ENCODE measurements around the gene CRIP3. TPM values are rescaled to one million over a fixed set of nuclear protein-coding genes. Genes with fewer than 3 reads are reported as not detected.

Gene CRIP3
- total and polyA plus RNA-seq, 2 of the 8 experiments (the other 6 are each of a cell fraction or from before 2014, with no cell fraction given) = 34.0 to 46.3 TPM

- ChIA-PET POLR2A (ENCODE audit: partially characterized antibody) (interaction anchor here (0.7 to 2.2 kb wide), 5 partner anchors 9 to 49 kb away, joined by 3 to 5 read pairs (median 5); no protein-coding TSS in a partner anchor), CTCF (ENCODE audit: partially characterized antibody) (interaction anchor here (0.6 to 9.4 kb wide), 19 partner anchors 9 to 240 kb away, joined by 3 to 78 read pairs (median 3); partner anchors contain the start of gene CRIP3)
- Histone ChIP-seq H3K18ac (ENCODE audit: extremely low read depth, low read length) (no peak overlapping the region), H2BK12ac (ENCODE audit: low read depth, low read length) (peak overlapping the region; percentile 45; the same call in 1 of the 2 replicates), H3K27ac (ENCODE audit: low read depth, low read length) (no peak overlapping the region), H4K20me1 (replicated peaks in 1 of 2; ENCODE audit: control insufficient read depth in 1 of 2, insufficient read depth in 2 of 2, low read length in 2 of 2) (no peaks in the 10 kb centered on the region), H2BK20ac (ENCODE audit: low read length) (0 out of 2 replicates have a peak overlapping the region, but pooled peaks have one; percentile 6), H3K9ac (replicated peaks in 1 of 4; ENCODE audit: extremely low read depth in 1 of 4, low read depth in 3 of 4, low read length in 3 of 4) (no peak overlapping the region), H2BK5ac (ENCODE audit: low read depth, low read length) (no peak overlapping the region), H4K8ac (ENCODE audit: extremely low read depth, insufficient read depth, low read length) (no peak overlapping the region), H4K91ac (replicated peaks; ENCODE audit: insufficient read length, low read length) (no peak overlapping the region), H3K56ac (replicated peaks; ENCODE audit: insufficient read length, low read depth, low read length) (no peak overlapping the region), H3K23ac (ENCODE audit: insufficient read length) (no peak overlapping the region), H3K9me3 (ENCODE audit: insufficient read depth in 2 of 2, low read depth in 1 of 2, low read length in 1 of 2) (no peaks in the 10 kb centered on the region), H3K79me1 (ENCODE audit: low read depth, low read length) (no peaks in the 10 kb centered on the region), H3K14ac (ENCODE audit: insufficient read length) (no peak overlapping the region), H3K36me3 (ENCODE audit: control insufficient read depth in 2 of 4, insufficient read depth in 4 of 4, low read length in 3 of 4) (no peaks in the 10 kb centered on the region), H2BK15ac (ENCODE audit: low read length) (peak overlapping the region; percentile 75; the same call in 1 of the 2 replicates), H3K4me2 (ENCODE audit: insufficient read depth in 1 of 2, low read depth in 2 of 2, low read length in 2 of 2) (peak overlapping the region; percentile 5 to 19; a peak in 2 of 4 replicates), H2AK5ac (ENCODE audit: low read depth, low read length) (peak overlapping the region; percentile 17; the same call in 1 of the 2 replicates), H2AFZ (ENCODE audit: low read length) (no peak overlapping the region), H3K4me1 (replicated peaks in 1 of 4; ENCODE audit: control insufficient read depth in 3 of 4, insufficient read depth in 4 of 4, low read length in 3 of 4) (peaks cover 3 to 29% (median 17%) of the 10 kb centered on the region in 4 experiments), H3K27me3 (replicated peaks in 1 of 4; ENCODE audit: control insufficient read depth in 3 of 4, extremely low read depth in 1 of 4, insufficient read depth in 3 of 4, low read length in 3 of 4) (peaks cover 2 to 36% (median 30%) of the 10 kb centered on the region in 4 experiments), H3K23me2 (ENCODE audit: low read depth, low read length) (peaks cover 4% of the 10 kb centered on the region; the same call in 1 of the 2 replicates), H3K79me2 (ENCODE audit: control insufficient read depth in 1 of 2, insufficient read depth in 2 of 2, low read length in 2 of 2) (no peaks in the 10 kb centered on the region), H3K4me3 (ENCODE audit: extremely low read depth in 1 of 4, insufficient read depth in 2 of 4, low read depth in 3 of 4, low read length in 4 of 4) (no peak overlapping the region), H4K5ac (ENCODE audit: insufficient read length, low read depth, low read length) (no peak overlapping the region), H2BK120ac (replicated peaks; ENCODE audit: low read depth, low read length) (no peak overlapping the region), H3K4ac (replicated peaks; ENCODE audit: insufficient read length, low read depth, low read length) (no peak overlapping the region)
- DNase-seq (ENCODE audit: low read depth in 1 of 2, low spot score in 2 of 2) = no peak
- no peak for FAIRE-seq
- 63% methylated on average over 7 of the region's 7 CpGs; no CpG with 5 or more reads in 1 of the 2 experiments for WGBS, 2 experiments (ENCODE audit: extremely low coverage in 1 of 2, insufficient coverage in 1 of 2, insufficient read length in 1 of 2, insufficient replicate concordance in 2 of 2, low coverage in 1 of 2, low lambda C conversion rate in 2 of 2, missing lambda C conversion rate in 1 of 2)
- TF ChIP-seq E2F6 (IDR thresholded peaks at IDR 0.05) (peak; percentile 69), EZH2 (IDR thresholded peaks at IDR 0.05; ENCODE audit: low read depth, low read length, severe bottlenecking) (no peak), NRF1 (IDR thresholded peaks at IDR 0.05; ENCODE audit: low read depth, low read length) (no peak), KDM1A (IDR thresholded peaks at IDR 0.05; ENCODE audit: borderline replicate concordance, low read length) (no peak), ZNF274 (IDR thresholded peaks at IDR 0.05; ENCODE audit: borderline replicate concordance, extremely low read depth, low read length) (no peak), CTBP2 (IDR thresholded peaks at IDR 0.05; ENCODE audit: borderline replicate concordance, insufficient read depth, insufficient read length, low read length) (no peak), SP2 (IDR thresholded peaks at IDR 0.05; ENCODE audit: low read length) (no peak), FOSL1 (IDR thresholded peaks at IDR 0.05; ENCODE audit: insufficient read depth, low read depth, low read length) (no peak), SRF (IDR thresholded peaks at IDR 0.05; ENCODE audit: low read depth, low read length) (no peak), RXRA (IDR thresholded peaks at IDR 0.05; ENCODE audit: insufficient read depth, low read depth, low read length) (no peak)
- TF ChIP-seq, protein P1, sequence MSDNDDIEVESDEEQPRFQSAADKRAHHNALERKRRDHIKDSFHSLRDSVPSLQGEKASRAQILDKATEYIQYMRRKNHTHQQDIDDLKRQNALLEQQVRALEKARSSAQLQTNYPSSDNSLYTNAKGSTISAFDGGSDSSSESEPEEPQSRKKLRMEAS (IDR thresholded peaks at IDR 0.05) = peak; percentile 87
Observed at GRCh38 chr6:43267619-43268354, 40.8 kb downstream of the CRIP3 start.
